ENCODE measurements around the gene MPPED1.

Gene MPPED1

DNA sequence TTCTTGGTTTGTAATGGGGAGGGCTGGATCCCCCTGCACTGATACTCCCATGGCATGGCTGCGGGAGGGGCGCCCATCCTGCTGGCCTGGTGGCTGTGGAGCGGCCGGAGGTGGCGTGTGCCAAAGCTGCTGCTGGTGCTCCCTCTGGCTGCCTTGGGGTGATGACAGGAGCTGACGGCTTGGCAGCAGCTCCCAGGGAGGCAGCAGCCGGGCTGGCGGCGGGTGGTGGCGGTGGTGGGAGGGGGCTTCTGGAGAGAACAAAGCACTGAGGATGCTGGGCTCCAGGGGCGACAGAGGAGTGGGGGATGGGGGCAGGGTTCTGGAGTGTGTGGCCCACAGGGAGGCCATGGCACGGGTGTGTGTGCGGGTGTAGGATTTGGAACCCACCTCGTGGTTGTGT is 11.4 kb upstream of the MPPED1 start:
- ChIA-PET CTCF (interaction anchor here (0.6 to 0.7 kb wide), 2 partner anchors 173 to 488 kb away, joined by 5 to 6 read pairs; no protein-coding TSS in a partner anchor), POLR2A (ENCODE audit: low non-redundant PET) (no interaction called here)
- H3K27ac ChIP-seq = no peak overlapping the region
- TF ChIP-seq, protein P1, sequence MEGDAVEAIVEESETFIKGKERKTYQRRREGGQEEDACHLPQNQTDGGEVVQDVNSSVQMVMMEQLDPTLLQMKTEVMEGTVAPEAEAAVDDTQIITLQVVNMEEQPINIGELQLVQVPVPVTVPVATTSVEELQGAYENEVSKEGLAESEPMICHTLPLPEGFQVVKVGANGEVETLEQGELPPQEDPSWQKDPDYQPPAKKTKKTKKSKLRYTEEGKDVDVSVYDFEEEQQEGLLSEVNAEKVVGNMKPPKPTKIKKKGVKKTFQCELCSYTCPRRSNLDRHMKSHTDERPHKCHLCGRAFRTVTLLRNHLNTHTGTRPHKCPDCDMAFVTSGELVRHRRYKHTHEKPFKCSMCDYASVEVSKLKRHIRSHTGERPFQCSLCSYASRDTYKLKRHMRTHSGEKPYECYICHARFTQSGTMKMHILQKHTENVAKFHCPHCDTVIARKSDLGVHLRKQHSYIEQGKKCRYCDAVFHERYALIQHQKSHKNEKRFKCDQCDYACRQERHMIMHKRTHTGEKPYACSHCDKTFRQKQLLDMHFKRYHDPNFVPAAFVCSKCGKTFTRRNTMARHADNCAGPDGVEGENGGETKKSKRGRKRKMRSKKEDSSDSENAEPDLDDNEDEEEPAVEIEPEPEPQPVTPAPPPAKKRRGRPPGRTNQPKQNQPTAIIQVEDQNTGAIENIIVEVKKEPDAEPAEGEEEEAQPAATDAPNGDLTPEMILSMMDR (conservative IDR thresholded peaks at IDR 0.05; ENCODE audit: low read depth) = no peak
- no peak for DNase-seq (ENCODE audit: low spot score)

DNA sequence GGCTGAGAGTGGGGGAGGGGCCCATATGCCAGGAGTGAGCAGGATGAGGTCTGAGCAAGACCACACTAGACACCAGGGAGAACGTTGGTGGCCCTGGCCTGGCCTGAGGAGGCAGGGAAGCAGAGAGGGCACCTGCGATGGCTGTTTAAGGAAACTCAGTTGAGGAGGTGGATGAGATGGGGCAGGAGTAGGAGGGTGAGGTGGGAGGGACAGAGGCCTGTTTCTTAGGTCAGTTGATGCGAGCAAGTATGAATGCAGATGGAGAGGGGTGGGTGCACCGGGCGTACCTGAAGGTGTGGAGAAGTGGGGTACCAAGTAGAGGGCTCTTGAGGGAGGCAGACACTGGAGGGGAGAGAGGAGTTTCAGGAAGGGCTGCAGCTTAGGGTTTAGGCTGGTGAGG is 10.6 kb upstream of the MPPED1 start:
- CTCF ChIA-PET = no interaction called here
- TF ChIP-seq, protein P1 (conservative IDR thresholded peaks at IDR 0.05; ENCODE audit: low read depth) = no peak
- DNase-seq (ENCODE audit: low spot score) = no peak
- no peak overlapping the region for H3K27ac ChIP-seq
- POLR2A ChIA-PET (ENCODE audit: low non-redundant PET) = no interaction called here

DNA sequence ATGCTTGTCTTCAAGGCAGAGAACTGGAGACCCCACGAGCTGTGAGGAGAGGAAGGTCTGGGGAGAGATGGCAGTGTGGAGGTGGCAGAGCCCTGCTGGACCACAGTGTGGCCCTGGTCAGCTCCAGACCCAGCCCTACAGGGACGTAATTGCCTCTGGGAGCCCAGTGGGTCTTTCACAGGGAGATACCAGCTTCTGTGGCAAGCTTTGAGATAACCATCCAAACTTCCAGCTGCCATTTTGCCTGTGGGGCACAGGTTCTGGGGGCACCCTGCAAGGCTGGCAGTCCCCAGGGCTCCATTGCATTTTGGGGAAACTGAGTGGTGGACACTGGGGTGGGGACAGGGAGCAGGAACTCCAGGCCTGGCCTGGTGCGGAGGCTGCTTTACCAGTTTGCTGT is 10.2 kb upstream of the MPPED1 start:
- POLR2A ChIA-PET (ENCODE audit: low non-redundant PET) = no interaction called here

DNA sequence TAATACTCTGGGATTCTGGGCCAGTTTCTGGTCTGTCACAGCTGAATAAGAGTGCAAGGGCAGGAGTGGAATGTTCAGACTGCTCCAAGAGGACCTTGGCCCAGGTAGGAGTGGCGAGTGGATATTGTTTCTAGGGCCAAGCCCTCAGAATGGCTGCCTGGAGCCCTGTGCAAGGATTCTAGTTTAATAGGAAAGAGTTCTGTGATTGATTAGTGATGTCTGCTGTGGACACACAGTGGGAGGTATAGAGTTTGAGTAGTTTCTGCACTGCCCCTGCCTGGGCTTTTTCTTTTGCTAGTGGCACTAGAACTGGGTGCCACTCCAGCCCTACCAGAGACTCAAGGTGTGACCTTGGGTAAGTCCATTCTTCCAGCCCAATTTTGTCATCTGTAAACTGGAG is 9.7 kb upstream of the MPPED1 start:
- TF ChIP-seq, protein P1 (conservative IDR thresholded peaks at IDR 0.05; ENCODE audit: low read depth) = no peak
- ChIA-PET CTCF (no interaction called here), POLR2A (ENCODE audit: low non-redundant PET) (no interaction called here)
- DNase-seq (ENCODE audit: low spot score) = no peak
- H3K27ac ChIP-seq = no peak overlapping the region

More for the DNA sequence above, 10.2 kb upstream of the MPPED1 start:
- CTCF ChIA-PET = no interaction called here
- no peak for DNase-seq (ENCODE audit: low spot score)
- TF ChIP-seq, protein P1 (conservative IDR thresholded peaks at IDR 0.05; ENCODE audit: low read depth) = no peak
- H3K27ac ChIP-seq = no peak overlapping the region

DNA sequence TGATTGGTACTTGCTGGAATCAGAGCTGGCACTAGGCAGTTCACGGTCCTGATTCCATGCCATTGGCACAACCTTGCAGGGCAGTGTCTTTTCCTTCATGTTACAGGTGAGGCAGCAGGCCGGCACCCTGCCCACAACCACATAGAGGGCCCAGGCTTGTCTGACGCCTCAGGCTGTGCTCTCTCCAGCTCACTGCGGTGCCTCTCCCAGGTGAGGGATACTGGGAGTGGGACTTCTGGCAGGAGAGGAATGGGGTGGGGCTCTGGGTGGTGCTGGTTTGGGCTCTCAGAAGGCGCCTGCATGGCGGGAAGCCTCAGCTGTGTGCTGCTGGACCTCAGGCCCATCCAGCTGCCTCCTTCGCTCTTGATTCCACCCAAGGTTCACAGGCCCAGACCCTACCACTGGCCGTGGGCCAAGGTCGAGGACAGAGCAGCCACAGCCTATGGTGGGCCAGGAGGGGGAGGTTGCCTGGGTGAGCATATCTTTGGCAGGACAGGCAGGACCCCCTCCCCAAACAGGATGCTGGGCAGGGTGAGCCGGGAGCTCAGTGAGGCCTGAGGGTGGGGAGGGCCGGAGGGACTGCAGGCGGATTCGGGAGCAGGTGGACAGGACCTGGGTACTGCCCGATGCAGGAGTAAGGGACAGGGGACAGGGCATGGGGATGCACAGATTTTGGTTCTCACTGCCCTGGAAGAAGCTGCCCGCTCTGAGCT is 7.0 kb upstream of the MPPED1 start:
- POLR2A ChIA-PET (ENCODE audit: low non-redundant PET) = no interaction called here

DNA sequence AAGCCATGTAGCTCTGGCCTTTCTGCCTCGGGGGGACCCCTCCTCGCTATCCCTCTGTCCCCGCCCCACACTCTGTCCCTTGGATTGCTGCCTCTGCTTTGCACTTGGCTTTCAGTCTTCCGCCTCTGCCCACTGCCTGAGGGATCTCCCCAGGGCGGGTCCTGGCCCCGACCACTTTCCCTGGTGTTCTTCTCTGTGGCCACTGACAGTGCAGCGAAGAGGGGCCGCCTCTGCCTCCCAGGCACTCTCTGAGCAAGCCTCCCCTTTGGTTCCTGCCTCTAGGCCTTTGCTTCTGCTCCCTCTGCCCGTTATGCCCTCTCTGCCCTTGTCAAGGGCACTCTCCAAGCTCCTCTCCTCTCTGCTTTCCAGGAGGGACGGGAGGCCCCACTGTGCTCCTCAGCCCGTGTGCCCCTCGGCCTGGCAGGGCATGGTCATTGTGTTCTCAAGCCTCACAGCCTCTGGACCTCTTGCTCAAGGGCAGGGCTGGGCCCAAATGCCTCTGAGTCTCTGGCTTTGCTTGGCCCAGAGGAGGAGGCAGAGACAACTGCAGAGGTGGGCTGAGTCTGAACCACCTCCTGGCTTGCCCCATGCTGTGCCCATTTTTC is 5.5 kb upstream of the MPPED1 start:
- POLR2A ChIA-PET (ENCODE audit: low non-redundant PET) = no interaction called here
- DNase-seq (ENCODE audit: low spot score) = no peak
- TF ChIP-seq, protein P1 (conservative IDR thresholded peaks at IDR 0.05; ENCODE audit: low read depth) = no peak
- H3K27ac ChIP-seq = no peak overlapping the region
- CTCF ChIA-PET = no interaction called here

More for the DNA sequence above, 7.0 kb upstream of the MPPED1 start:
- CTCF ChIA-PET = interaction anchor here (0.9 kb wide), 1 partner anchor 44 kb away, joined by 3 read pairs; no protein-coding TSS in a partner anchor
- TF ChIP-seq, protein P1 (conservative IDR thresholded peaks at IDR 0.05; ENCODE audit: low read depth) = no peak
- peak overlapping the region; percentile 53 for H3K27ac ChIP-seq
- DNase-seq (ENCODE audit: low spot score) = peak; percentile 89
